ENCODE data around the gene KIF16B.

- no peak for TF ChIP-seq POLR2A (IDR thresholded peaks at IDR 0.05)
- no peak for TF ChIP-seq CTCF (IDR thresholded peaks at IDR 0.05)
- no peak for TF ChIP-seq POLR2AphosphoS5 (IDR thresholded peaks at IDR 0.05)
Measured at GRCh38 chr20:16616317-16616716, 43.1 kb upstream of the KIF16B start.

All from breast epithelium (tissue), 3 donors.